Limb (tissue), 2 donors: Measurements from ENCODE around the gene NRXN3.

Experiments
- DNase-seq, 2 donors: peaks; one replicate each; pipeline ENCODE4 v3.0.0-alpha.2; 2016; ENCODE audit errors: extremely low spot score in 2 of 2

The NRXN3 gene

GRCh38 chr14:78173346-78174035, 3.3 kb downstream of the NRXN3 start:
- DNase-seq: no peak

GRCh38 chr14:78175412-78175811, 5.2 kb downstream of the NRXN3 start:
- no peak for DNase-seq

- no peak for DNase-seq
Observed at GRCh38 chr14:78178071-78178470, 7.9 kb downstream of the NRXN3 start.

- DNase-seq: no peak
Observed at GRCh38 chr14:78178971-78179370, 8.8 kb downstream of the NRXN3 start.

GRCh38 chr14:78181270-78181669, 11.1 kb downstream of the NRXN3 start:
- DNase-seq: no peak

GRCh38 chr14:78182722-78183121, 12.5 kb downstream of the NRXN3 start:
- no peak for DNase-seq

- DNase-seq: no peak
Observed at GRCh38 chr14:78184157-78184556, 14.0 kb downstream of the NRXN3 start.

GRCh38 chr14:78186277-78186676, 16.1 kb downstream of the NRXN3 start:
- DNase-seq: no peak

- no peak for DNase-seq
Observed at GRCh38 chr14:78188882-78189281, 18.7 kb downstream of the NRXN3 start.

GRCh38 chr14:78195431-78195830, 25.3 kb downstream of the NRXN3 start:
- no peak for DNase-seq

- no peak for DNase-seq
Observed at GRCh38 chr14:78196323-78196722, 26.1 kb downstream of the NRXN3 start.

GRCh38 chr14:78197051-78197450, 26.9 kb downstream of the NRXN3 start:
- peak in 1 of 2 donors; percentile 36 for DNase-seq

GRCh38 chr14:78202163-78202562, 32.0 kb downstream of the NRXN3 start:
- DNase-seq: no peak

- DNase-seq: no peak
Observed at GRCh38 chr14:78202976-78203375, 32.8 kb downstream of the NRXN3 start.

- DNase-seq: no peak
Observed at GRCh38 chr14:78207414-78207813, 37.2 kb downstream of the NRXN3 start.

GRCh38 chr14:78220273-78220672, 50.1 kb downstream of the NRXN3 start:
- DNase-seq: no peak

GRCh38 chr14:78222746-78223145, 52.6 kb downstream of the NRXN3 start:
- DNase-seq: no peak

GRCh38 chr14:78227248-78228077, 57.3 kb downstream of the NRXN3 start:
- no peak for DNase-seq

GRCh38 chr14:78228702-78229327, 58.6 kb downstream of the NRXN3 start:
- no peak for DNase-seq

- no peak for DNase-seq
Observed at GRCh38 chr14:78232231-78233000, 62.2 kb downstream of the NRXN3 start.

- DNase-seq: no peak
Observed at GRCh38 chr14:78238141-78238540, 68.0 kb downstream of the NRXN3 start.

- no peak for DNase-seq
Observed at GRCh38 chr14:78240567-78240966, 70.4 kb downstream of the NRXN3 start.
